Keratinocyte (primary cell): Measurements from ENCODE around the gene USP31.

Source experiments
- CTCF ChIP-seq, 3 experiments: IDR thresholded peaks in 1 of 3; conservative IDR thresholded peaks in 1 of 3; optimal IDR thresholded peaks in 1 of 3; 2 replicates in 2 of 3; 3 replicates in 1 of 3; pipeline versions ENCODE3 to v1.5.1; 2011; ENCODE audit warnings: low read length in 3 of 3, mild to moderate bottlenecking in 3 of 3, moderate library complexity in 2 of 3, control low read depth in 1 of 3, inconsistent platforms in 1 of 3; ENCODE audit not compliant: insufficient read depth in 2 of 3; ENCODE audit errors: extremely low read depth in 1 of 3
- EZH2 ChIP-seq: IDR thresholded peaks from one replicate; pipeline ENCODE4 v1.6.1; 2012; ENCODE audit warnings: inconsistent platforms, mild to moderate bottlenecking, low read length, moderate library complexity

GRCh38 chr16:23052221-23052620, 97.0 kb downstream of the USP31 start:
- TF ChIP-seq CTCF (optimal IDR thresholded peaks at IDR 0.05 in 1 of 3, IDR thresholded peaks at IDR 0.05 in 1 of 3, conservative IDR thresholded peaks at IDR 0.05 in 1 of 3; ENCODE audit: extremely low read depth in 1 of 3, insufficient read depth in 2 of 3, low read length in 3 of 3): no peak
- TF ChIP-seq EZH2: peak; percentile 18
